ENCODE results near the gene ZNF724.

The ZNF724 gene

DNA sequence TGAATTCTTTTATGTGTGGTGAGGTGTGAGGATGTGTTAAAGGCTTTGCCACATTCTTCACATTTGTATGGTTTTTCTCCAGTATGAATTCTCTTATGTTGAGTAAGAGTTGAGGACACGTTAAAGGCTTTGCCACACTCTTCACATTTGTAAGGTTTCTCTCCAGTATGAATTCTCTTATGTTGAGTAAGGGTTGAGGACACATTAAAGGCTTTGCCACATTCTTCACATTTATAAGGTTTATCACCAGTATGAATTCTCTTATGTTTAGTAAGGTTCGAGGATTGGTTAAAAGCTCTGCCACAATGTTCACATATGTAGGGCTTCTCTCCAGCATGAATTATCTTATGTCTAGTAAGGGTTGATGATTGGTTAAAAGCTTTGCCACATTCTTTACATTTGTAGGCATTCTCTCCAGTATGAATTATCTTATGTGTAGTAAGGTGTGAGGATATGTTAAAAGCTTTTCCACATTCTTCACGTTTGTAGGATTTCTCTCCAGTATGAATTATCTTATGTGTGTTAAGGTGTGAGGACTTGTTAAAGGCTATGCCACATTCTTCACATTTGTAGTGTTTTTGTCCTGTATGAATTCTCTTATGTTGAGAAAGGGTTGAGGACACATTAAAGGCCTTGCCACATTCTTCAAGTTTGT is 27.1 kb downstream of the ZNF724 start:
- no peak for DNase-seq

DNA sequence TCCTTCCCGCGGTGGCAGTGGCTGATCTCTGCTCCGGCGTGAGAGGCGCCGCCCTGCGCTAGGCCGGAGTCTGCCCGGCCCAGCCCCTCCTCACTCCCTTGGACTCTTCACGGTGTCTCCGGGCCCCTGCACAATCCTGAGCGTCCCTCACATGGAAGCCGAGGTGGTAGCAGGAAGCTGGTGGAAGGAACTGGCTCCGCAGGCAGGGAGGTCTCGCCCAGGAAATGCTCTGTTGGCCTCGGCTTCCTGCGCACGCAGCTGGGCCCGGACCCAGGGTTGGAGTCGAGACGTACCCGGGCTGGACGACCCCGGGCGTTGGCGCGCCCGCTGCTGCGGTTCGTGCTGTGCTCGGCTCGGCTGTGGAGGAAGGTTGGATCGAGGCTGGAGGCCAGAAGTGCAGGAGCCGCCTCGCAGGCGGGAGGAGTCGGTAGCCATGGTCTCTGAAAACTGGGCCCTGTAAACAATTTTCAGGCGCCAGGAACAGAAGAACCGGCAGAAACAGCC is 46.3 kb downstream of the ZNF724 start:
- DNase-seq: no peak

DNA sequence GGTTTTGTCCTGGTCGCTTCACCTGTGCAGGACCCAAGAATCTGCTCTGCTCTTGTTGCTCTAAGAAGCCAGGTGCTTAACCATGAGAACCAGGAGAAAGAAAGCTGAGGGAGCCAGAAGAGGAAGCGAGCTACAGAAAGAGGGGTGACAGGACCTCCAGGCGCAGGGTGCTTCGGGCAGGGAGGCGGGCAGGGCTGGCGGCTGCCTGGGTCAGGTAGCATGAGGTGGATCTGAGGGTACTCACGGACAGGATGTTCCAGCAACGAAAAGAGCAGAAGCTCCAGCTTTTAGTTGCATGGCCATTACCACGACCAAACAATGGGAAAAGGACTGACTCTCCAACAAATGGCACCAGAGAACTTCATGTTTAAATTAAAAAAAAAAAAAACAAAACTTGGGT is 59.9 kb downstream of the ZNF724 start:
- no peak for DNase-seq

DNA sequence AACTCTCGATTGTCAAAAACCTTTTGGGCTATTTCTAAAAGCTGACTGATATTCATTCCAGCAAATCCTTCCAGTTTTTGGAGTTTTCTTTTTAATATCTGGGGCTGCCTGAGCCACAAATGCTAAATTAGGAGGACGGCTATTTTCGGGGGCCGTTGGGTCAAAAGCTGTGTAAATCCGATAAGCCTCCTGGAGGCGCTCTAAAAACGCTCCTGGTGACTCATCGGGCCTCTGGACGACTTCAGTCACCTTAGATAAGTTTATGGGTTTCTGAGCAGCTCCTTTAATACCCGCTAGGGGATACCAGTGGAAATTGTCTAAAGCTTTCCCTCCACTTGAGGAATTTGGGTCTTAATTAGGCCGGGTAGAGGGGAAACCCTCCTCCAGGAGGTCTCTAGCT is 66.9 kb downstream of the ZNF724 start:
- no peak for DNase-seq

All from NCI-H2029 treated with DMSO at 0.1 percent for 48 hours (cell line).